ENCODE data around the gene ZNF22.

Gene ZNF22

GRCh38 chr10:44965651-44966097 is 35.0 kb upstream of the ZNF22 start:
- DNase-seq: peak; percentile 28

GRCh38 chr10:44966129-44966815 is 34.5 kb upstream of the ZNF22 start:
- no peak for DNase-seq

- no peak for DNase-seq
Measured at GRCh38 chr10:44966816-44967509, 33.8 kb upstream of the ZNF22 start.

- DNase-seq: no peak
Measured at GRCh38 chr10:44967616-44968015, 33.1 kb upstream of the ZNF22 start.

- DNase-seq: no peak
Measured at GRCh38 chr10:44968091-44968490, 32.6 kb upstream of the ZNF22 start.

- DNase-seq: no peak
Measured at GRCh38 chr10:44968500-44969400, 32.0 kb upstream of the ZNF22 start.

- no peak for DNase-seq
Measured at GRCh38 chr10:44969854-44970253, 30.9 kb upstream of the ZNF22 start.

- DNase-seq: no peak
Measured at GRCh38 chr10:44970812-44971395, 29.8 kb upstream of the ZNF22 start.

GRCh38 chr10:44971434-44971833 is 29.3 kb upstream of the ZNF22 start:
- DNase-seq: no peak

- DNase-seq: no peak
Measured at GRCh38 chr10:44971935-44972757, 28.6 kb upstream of the ZNF22 start.

GRCh38 chr10:44972874-44973306 is 27.8 kb upstream of the ZNF22 start:
- DNase-seq: no peak

GRCh38 chr10:44973323-44974081 is 27.2 kb upstream of the ZNF22 start:
- no peak for DNase-seq

- DNase-seq: no peak
Measured at GRCh38 chr10:44974082-44974627, 26.6 kb upstream of the ZNF22 start.

- DNase-seq: no peak
Measured at GRCh38 chr10:44974628-44975430, 25.9 kb upstream of the ZNF22 start.

GRCh38 chr10:44975431-44976331 is 25.0 kb upstream of the ZNF22 start:
- DNase-seq: no peak

GRCh38 chr10:44976352-44977198 is 24.1 kb upstream of the ZNF22 start:
- no peak for DNase-seq

GRCh38 chr10:44977287-44978212 is 23.2 kb upstream of the ZNF22 start:
- DNase-seq: no peak

Measured in NCI-H510A (cell line).